MM.1S (cell line): Measurements from ENCODE around the gene NEBL.

Experiments
- DNase-seq: peaks from one replicate; pipeline ENCODE4 v3.0.0-alpha.2; 2015
- H2AFZ ChIP-seq: fragments of 300-600 bp; sonication (generic); 2 replicates; pipeline ENCODE4 v1.6.0; 2016; ENCODE audit warnings: antibody characterized with exemption, low read length
- H3F3A ChIP-seq: fragments of 300-600 bp; sonication (generic); 2 replicates; pipeline ENCODE4 v1.6.1; 2016; ENCODE audit warnings: mild to moderate bottlenecking, antibody characterized with exemption, low read length, moderate library complexity, mixed read lengths; ENCODE audit not compliant: insufficient read depth
- H3K27ac ChIP-seq: fragments of 300-600 bp; sonication (generic); 2 replicates; pipeline ENCODE4 v1.5.1; 2016; ENCODE audit warnings: mild to moderate bottlenecking, low read length
- H3K27me3 ChIP-seq: fragments of 300-600 bp; sonication (generic); replicated peaks from 2 replicates; pipeline ENCODE4 v1.6.0; 2016; ENCODE audit warnings: low read length; ENCODE audit not compliant: insufficient read depth
- H3K36me3 ChIP-seq: fragments of 300-600 bp; sonication (generic); replicated peaks from 2 replicates; pipeline ENCODE4 v1.6.1; 2016; ENCODE audit warnings: mild to moderate bottlenecking, low read length, mixed read lengths; ENCODE audit not compliant: insufficient read depth
- H3K4me1 ChIP-seq: fragments of 300-600 bp; sonication (generic); 2 replicates; pipeline ENCODE4 v1.6.1; 2016; ENCODE audit warnings: low read length, mixed read lengths
- H3K4me2 ChIP-seq: fragments of 300-600 bp; sonication (generic); 2 replicates; pipeline ENCODE4 v1.6.0; 2016; ENCODE audit warnings: low read depth, low read length
- H3K4me3 ChIP-seq: fragments of 300-600 bp; sonication (generic); 2 replicates; pipeline ENCODE4 v1.5.1; 2016; ENCODE audit warnings: low read length, mixed read lengths
- H3K79me2 ChIP-seq: fragments of 300-600 bp; sonication (generic); 2 replicates; pipeline ENCODE4 v1.6.1; 2016; ENCODE audit warnings: mixed run types, low read length, mixed read lengths
- H3K9ac ChIP-seq: fragments of 300-600 bp; sonication (generic); 2 replicates; pipeline ENCODE4 v1.6.1; 2016; ENCODE audit warnings: low read length, mixed read lengths
- H3K9me2 ChIP-seq: fragments of 300-600 bp; sonication (generic); replicated peaks from 2 replicates; pipeline ENCODE4 v1.6.1; 2016; ENCODE audit warnings: mild to moderate bottlenecking, low read length, mixed read lengths; ENCODE audit not compliant: insufficient read depth
- H3K9me3 ChIP-seq: fragments of 300-600 bp; sonication (generic); replicated peaks from 2 replicates; pipeline ENCODE4 v1.6.1; 2016; ENCODE audit warnings: mild to moderate bottlenecking, low read length, mixed read lengths; ENCODE audit not compliant: insufficient read depth
- H4K20me1 ChIP-seq: fragments of 300-600 bp; sonication (generic); 2 replicates; pipeline ENCODE4 v1.6.1; 2016; ENCODE audit warnings: mild to moderate bottlenecking, low read length, moderate library complexity, mixed read lengths; ENCODE audit not compliant: insufficient read depth
- CTCF ChIP-seq: fragments of 300-600 bp; sonication (generic); IDR thresholded peaks from 2 replicates; pipeline ENCODE4 v1.5.1; 2016; ENCODE audit warnings: antibody characterized with exemption, low read length, mixed read lengths
- EZH2 ChIP-seq: fragments of 300-600 bp; sonication (generic); optimal IDR thresholded peaks from 2 replicates; pipeline ENCODE3; 2017; ENCODE audit warnings: low read depth, mild to moderate bottlenecking, antibody characterized with exemption, low read length, mixed read lengths
- EZH2phosphoT487 ChIP-seq: fragments of 300-600 bp; sonication (generic); IDR thresholded peaks from 2 replicates; pipeline ENCODE4 v1.6.1; 2018; ENCODE audit warnings: antibody characterized with exemption, low read length

Gene NEBL

DNA sequence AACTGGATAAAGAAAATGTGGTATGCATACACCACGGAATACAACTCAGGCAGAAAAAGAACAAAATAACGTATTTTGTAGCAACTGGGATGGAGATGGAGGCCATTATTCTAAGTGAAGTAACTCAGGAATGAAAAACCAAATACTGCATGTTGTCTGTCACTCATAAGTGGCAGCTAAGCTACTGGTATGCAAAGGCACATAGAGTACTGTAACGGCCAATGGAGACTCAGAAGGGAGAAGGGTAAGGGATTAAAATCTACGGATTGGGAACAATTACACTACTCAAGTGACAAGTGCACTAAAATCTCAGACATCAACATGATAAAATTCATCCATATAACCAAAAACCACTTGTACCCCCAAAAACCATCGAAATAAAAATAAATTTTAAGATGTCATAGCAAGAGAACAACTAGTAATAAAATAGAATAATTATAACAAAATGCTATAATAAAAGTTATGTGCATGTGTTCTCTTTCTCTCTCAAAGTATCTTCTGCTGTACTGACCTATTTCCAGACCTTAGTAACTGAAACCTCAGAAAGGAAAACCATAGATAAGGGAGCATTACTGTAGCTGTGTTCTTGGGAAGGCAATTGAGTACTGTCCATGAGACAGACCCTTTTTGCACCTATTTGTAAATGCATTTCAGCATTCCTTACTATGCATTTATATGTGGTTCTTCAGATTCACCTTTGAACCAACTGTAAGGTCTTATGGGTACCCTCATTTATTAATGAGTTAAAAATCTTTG lies 6.7 kb upstream of the NEBL start:
- Histone ChIP-seq H4K20me1 (no peaks in the 10 kb centered on the region), H3K27ac (no peak overlapping the region), H3K9ac (no peak overlapping the region), H3K27me3 (no peaks in the 10 kb centered on the region), H3K9me3 (no peaks in the 10 kb centered on the region), H3K4me3 (no peak overlapping the region), H3F3A (no peaks in the 10 kb centered on the region), H2AFZ (no peak overlapping the region), H3K4me2 (no peak overlapping the region), H3K36me3 (no peaks in the 10 kb centered on the region), H3K79me2 (no peaks in the 10 kb centered on the region), H3K9me2 (no peaks in the 10 kb centered on the region), H3K4me1 (no peaks in the 10 kb centered on the region)
- no peak for TF ChIP-seq EZH2phosphoT487
- TF ChIP-seq CTCF, result no peak
- no peak for TF ChIP-seq EZH2
- DNase-seq, result no peak

DNA sequence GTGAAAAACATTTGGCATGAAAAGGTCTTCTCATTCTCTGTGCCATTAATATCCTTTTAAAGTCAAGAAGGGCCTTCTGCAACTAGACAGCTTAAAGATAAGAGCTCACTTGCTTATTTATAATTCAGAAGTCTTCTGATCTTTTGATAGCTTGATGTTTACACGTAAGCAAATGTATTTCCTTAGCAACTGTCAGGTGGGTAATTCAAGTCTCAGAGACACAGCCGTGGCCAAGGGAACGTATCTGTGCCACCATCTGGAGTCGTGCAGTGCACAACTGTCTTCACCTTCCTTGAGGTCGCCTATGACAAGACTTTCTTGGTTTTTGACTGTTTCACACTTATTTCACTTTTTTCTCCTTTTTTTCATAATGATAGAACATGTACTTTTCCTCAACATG lies 4.0 kb upstream of the NEBL start:
- H3F3A ChIP-seq, result no peaks in the 10 kb centered on the region
- H3K4me3 ChIP-seq, result no peak overlapping the region
- no peaks in the 10 kb centered on the region for H3K9me2 ChIP-seq
- no peak overlapping the region for H3K27ac ChIP-seq
- H3K9me3 ChIP-seq, result no peaks in the 10 kb centered on the region
- H4K20me1 ChIP-seq, result no peaks in the 10 kb centered on the region
- H2AFZ ChIP-seq, result no peak overlapping the region
- H3K36me3 ChIP-seq, result no peaks in the 10 kb centered on the region
- H3K79me2 ChIP-seq, result no peaks in the 10 kb centered on the region
- H3K4me2 ChIP-seq, result no peak overlapping the region
- no peak overlapping the region for H3K9ac ChIP-seq
- H3K4me1 ChIP-seq, result no peaks in the 10 kb centered on the region
- no peak for TF ChIP-seq EZH2
- no peak for TF ChIP-seq EZH2phosphoT487
- TF ChIP-seq CTCF, result no peak
- DNase-seq, result no peak
- no peaks in the 10 kb centered on the region for H3K27me3 ChIP-seq

- no peak for TF ChIP-seq EZH2phosphoT487
- TF ChIP-seq EZH2, result no peak
- TF ChIP-seq CTCF, result no peak
- H2AFZ ChIP-seq, result no peak overlapping the region
- no peaks in the 10 kb centered on the region for H3K79me2 ChIP-seq
- H3K9ac ChIP-seq, result no peak overlapping the region
- DNase-seq, result no peak
- no peaks in the 10 kb centered on the region for H3K36me3 ChIP-seq
- H3K4me2 ChIP-seq, result no peak overlapping the region
- no peaks in the 10 kb centered on the region for H4K20me1 ChIP-seq
- no peaks in the 10 kb centered on the region for H3K4me1 ChIP-seq
- no peaks in the 10 kb centered on the region for H3K9me2 ChIP-seq
- H3K27ac ChIP-seq, result no peak overlapping the region
- H3K4me3 ChIP-seq, result no peak overlapping the region
- H3K27me3 ChIP-seq, result no peaks in the 10 kb centered on the region
- H3K9me3 ChIP-seq, result no peaks in the 10 kb centered on the region
- no peaks in the 10 kb centered on the region for H3F3A ChIP-seq
These were observed 1.9 kb upstream of the NEBL start for GRCh38 chr10:20898866-20899535.
